GM18511 (cell line): ENCODE data around the gene TMEM176B.

Experiments
- ATAC-seq: cut with Tn5 transposase; IDR thresholded peaks from one replicate; pipeline ENCODE4 v1.9.1; 2021; ENCODE audit warnings: mild to moderate bottlenecking, moderate library complexity; ENCODE audit not compliant: unreplicated experiment

TMEM176B gene

DNA sequence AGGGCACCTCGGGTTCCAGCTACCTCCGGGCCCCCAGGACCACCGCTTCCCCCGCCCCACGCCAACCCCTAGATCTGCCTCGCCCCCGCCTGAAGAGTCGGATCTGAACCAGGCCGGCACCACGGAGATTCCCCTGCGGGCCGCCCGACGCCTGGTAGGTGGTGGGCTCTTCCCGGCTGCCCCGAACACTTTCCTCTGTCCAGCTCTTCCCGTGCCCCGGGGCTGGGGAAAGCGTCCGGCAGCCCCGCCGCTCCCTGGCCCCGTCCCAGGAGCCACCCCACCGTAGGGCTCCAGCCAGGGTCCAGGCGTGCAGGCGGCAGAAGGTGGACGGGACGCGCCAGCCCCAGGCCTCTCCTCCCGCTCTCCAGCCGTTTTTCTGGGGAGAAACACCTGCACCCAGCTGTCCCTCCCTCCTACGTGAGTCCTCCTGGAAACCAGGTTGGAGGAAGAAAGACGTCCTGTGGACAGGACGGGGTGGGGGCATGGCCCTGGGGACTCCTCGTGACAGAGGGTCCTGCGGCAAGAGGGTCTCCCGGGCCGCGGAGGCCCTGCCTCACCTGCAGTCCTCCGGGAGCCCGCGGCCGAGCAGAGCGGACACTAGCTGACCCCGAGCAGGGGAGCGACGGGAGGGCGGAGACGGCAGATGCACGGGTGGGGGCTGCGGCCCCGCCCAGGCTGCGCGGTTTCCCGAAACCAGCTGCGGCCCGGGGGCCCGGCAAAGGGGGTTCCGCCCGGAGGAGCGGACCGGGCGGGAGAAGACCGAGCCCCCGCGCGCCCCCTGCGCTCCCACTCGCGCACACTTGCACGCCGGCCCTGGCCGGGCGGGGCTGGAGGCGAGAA lies at the start of gene TMEM176B:
Gene TMEM176B (minus strand): TSS at position 624 of the 840 bp plus-strand sequence. CDS start 3,795 bp downstream, outside the sequence.
- ATAC-seq, result no peak

DNA sequence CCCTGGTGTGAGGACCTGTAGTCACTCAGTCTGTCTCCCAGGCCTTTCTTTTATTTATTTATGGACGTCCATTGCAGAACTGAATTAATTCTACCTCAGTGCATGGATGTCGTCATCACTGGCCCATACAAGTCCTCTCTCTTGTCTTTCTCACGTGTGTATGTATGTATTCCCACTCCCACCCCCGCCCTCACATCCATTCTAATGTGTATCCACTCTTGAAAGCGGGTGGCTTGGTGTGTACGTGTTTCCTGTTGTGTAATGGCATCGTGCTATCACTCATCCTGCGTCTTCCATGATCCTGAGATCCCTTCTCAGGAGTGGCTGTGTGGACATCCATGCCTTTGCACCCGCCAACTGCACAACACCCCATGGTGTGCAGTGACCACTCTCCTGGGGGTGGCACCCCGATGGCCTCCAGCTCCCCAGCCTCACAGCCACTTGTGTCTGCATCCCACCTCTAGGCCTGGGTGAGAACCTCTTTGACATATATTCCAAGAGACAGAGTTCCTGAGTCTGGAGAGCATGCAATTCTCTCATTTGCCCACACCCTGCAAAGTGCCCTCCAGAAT lies 49.1 kb upstream of the TMEM176B start:
- ATAC-seq, result no peak

DNA sequence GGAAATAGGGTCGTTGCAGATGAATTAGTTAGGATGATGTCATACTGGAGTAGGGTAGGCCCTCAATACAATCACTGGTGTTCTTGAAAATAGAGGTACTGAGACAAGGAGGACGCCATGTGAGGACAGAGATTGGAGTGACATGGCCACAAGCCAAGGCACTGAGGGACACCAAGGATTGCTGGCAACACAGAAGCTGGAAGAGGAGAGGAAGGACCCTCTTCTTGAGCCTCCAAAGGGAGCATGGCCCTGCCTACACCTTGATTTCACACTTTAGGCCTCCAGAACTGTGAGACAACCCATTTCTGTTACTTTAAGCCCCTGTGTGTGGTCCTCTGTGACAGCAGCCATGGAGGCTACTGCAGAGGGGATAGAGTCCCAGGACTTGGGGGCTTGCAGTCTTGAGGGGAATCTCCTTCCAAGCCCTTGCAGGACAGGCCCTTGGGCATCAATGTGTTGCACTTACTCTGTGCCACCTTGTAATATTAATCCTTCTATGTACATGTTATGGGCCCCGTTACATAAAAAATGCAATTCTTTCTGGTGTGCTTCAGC lies 48.5 kb upstream of the TMEM176B start:
- no peak for ATAC-seq

DNA sequence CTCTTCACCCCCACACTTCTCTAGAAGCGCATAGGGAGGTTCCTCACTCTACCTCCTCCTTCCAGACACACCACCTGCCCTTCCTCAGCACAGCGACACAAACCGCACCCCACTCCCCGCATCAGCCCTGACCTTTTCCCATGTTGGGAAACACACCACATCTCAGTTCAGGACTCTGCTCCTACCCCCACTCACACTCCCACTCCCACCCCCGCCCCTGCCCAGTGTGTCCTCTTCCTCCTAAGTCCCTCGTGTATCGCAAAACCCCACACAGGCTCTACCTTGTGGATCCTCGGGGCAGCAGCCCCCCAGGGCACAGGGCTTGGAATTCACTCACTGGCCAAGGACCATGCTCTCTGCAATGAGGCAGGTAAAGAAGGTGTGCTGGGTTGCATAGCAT lies 47.9 kb upstream of the TMEM176B start:
- ATAC-seq, result no peak

DNA sequence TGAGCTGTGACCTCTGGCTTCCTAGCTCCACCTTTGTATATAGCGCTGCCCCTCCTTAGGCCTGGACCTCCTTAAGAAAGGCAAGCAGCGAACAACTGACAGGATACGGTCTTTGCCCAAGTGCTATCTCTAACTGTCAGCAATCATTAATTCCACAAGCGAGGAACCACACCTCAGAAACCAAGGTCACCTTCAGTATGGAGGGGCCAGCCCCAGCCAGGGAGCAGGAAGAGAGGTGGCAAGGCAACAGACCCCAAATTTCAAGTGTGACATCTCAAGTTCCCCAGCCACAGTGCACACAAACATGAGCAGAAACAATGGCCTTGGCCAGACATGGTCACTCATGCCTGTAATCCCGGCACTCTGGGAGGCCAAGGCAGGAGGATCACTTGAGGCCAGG lies 47.4 kb upstream of the TMEM176B start:
- no peak for ATAC-seq

DNA sequence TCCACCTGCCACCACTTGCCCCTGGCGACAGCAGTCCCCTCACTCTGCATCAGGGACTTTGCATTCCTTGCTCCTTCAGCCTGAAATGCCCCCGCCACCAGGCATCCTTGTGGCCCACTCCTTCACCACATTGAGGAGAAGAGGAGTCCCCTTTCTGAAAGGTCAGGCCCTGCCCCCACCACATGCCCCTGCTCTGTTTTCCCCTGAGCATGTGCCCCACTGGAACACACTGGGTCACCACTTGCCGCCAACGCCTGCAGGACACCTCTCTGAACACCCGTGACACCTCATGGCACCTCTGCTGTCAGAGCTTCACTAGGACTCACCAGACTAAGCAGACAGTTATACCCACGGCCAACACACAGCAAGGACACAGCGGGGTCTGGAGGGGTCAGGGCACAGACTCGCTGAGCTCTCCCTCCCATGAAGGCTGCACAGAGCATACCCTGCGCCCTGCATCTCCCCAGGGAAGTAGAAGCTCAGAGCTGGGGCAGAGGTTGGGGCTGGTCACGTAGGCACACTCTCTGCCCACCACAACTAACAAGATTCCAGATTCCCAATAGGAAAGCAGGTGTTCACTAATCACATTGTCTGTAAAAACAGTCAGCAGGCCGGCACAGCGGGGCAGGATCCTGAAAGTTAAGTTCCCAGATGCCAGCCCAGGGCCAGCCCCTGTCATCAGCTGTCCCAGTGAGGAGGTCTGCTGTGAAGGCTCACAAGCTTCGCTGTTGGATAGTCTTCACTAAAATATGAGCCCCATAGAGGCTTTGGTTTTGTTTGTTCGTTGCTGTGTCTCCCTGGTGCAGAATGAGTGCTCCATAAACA lies 46.3 kb upstream of the TMEM176B start:
- no peak for ATAC-seq

DNA sequence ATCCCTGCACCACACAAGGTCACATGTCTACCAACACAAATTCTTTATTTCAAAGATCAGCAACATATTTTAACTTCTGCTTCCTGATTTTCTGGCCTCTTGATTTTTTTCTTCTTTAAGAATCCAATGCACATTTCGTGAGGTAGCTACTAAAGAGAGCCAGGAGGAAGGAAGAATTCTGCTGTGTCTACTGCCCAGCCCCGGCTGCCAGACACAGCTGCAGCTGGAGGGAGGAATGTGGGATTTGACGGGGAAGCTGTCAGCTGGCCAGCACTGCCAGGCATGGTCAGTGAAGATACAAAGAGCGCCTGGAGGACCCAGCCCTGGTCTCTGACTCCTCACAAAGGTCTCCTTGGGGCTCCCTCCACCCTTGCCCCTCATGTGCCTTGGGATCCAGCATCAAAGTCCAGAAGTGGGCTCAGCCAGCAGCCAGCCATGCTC lies 45.3 kb upstream of the TMEM176B start:
- ATAC-seq, result no peak

DNA sequence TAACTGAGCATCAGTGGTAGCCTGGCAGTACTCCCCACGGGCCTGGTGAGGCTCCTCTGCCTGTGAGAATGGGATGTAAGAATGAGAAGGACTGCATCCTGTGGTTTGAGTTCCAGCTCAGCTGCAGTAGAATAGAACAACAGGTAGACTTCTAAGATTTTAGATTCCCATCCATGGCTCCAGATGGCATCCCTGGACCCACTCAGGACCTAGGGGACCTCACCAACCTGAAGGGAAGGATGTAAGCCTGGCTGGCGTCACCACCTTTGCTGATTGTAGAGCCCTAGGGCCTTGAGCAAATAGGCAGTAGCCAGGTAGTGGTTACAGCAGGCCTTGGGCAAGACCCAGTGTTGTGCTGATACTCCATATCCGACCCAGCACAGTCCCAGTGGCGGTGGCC lies 42.6 kb upstream of the TMEM176B start:
- ATAC-seq, result no peak

DNA sequence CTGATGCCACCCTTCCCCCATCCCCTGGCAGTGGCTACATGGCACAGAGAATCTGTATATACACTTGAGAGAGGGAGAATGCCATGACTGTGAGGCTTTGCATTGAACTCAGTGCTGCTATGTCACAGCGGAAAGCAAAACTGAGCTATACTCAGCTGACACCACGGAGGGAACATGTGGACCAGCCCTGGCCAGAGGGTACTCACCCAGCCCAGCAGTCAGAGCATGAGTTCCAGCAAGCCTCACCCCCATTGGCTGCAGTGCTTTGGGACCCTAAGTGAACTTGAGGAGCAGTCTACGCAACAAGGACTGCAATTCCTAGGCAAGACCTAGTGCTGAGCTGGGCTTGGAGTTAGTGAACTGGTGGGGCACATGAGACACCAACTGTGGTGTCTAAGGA lies 41.9 kb upstream of the TMEM176B start:
- no peak for ATAC-seq

DNA sequence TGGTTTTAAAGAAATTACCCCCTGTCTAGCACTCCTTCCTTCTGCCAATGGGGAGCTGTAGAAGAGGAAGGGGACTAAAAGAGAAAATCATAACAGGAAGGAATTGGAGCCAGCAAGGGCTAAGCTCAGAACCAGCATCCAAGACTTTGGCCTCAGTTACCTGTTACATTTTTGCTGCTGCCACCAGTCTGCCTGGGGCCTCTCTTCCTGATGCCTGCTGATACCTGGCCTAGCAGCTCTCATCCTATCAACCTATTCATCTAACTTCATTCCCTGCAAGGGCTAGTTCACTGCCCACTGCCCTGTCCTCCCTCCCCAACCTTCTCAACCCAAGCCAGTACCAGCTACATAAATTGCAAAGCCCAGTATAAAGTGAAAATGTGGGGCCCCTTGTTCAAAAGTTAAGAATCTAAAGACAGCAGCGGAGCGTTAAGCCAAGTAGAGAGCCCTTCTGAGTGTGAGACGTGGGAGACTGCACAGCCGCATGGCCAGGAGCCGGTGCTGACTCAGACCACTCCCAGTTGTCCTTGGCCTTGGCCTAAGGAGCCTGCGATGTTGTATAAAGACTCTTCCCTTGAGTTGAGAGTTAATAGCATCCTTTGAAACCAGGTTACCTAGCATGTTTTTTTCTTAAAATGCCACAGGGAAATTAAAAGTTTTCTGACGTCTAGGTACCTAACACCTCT lies 38.9 kb upstream of the TMEM176B start:
- ATAC-seq, result no peak

DNA sequence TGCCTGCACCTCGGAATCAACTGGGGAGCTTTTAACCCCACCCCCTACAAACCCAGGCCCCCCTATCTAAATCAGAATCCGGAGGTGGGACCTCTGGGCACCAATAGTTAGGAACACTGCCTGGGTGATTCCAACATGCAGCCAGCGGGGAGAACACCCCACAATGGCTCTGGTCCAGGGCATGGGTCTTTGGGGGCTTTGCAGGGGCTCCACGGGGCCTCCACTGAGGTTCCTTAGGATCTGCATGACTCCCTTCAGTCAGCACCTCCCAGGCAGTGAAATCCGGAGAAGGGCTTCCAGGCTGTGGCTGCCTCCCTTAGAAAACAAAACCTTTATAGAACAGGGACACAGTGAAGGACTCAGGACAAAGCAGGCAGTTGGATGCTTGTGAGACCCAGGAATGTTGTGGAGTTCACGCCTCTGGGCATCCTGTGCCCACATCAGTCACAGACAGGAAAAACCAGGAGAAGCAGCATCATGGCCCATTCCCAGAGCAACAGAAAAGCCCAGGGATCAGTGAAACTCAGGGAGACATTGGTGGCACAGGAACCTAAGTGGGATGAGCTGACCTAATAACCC lies 35.6 kb upstream of the TMEM176B start:
- ATAC-seq, result no peak

DNA sequence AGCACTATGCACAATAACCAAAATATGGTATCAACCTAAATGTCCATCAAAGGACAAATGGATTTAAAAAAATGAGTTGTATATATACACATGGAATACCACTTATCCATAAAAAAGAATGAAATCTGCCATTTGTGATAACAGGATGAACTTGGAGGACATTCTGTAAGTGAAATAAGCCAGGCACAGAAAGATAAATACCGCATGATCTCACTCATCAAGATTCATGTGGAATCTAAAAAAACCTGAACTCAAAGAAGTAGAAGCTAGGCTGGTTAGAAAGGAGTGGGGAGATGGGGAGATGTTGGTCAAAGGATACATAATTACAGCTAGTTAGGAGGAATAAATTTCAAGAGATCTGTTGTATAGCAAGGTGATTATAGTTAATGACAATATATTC lies 34.9 kb upstream of the TMEM176B start:
- ATAC-seq, result no peak

DNA sequence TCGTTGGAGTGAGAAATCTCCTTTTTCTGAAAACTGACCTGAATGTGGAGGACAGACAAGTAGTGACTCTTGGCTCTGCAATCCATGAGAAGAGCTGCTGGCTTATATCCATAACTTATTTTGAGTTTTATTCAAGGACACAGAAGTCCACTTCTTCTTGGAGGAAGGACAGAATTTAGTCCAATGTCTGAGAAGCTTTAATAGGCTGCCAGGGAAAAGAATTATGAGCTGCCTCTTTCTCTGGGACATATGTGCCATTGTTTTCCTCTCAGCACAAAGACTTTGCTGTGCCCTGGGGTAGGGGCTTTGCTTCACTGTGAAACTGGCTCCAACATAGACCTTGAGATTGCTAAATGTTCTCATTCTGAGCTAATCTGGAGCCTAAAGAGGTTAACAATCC lies 31.7 kb upstream of the TMEM176B start:
- no peak for ATAC-seq

DNA sequence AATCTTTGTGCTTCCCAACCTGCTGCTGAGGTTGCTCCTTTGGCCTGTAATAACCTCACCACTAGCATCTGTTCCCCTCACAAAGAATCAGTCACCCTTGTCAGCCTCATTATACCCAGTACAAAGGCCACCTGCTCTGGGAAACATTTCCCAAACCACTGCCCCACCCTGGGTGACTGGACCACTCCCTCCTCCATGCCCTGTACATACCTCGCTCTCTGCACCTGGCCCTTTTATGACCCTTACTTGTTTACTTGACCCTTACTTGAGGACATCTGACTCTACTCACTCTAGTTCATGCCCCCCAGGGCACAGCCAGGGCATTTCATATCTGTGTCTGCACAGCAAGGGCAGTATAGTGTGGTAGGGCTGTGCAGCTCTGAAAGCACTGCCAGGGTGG lies 30.8 kb upstream of the TMEM176B start:
- no peak for ATAC-seq

DNA sequence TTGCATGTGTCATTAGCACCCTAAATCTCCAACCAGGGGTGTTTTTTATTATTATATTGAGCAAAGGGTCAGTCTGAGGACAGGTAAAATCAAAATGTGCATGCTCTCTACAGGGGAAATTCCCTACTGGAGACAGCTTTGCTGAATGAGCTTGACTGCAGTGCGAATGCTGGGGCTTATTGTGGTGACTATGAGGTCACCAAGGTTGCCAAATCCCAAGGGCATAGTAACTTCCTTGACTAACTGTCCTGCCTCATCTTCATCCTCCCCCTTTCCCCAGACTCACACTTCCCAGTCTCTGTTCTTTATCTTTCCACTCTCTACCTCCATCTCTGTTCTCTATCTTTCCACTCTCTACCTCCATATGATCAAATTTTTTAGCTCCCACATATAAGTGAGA lies 29.3 kb upstream of the TMEM176B start:
- ATAC-seq, result no peak

DNA sequence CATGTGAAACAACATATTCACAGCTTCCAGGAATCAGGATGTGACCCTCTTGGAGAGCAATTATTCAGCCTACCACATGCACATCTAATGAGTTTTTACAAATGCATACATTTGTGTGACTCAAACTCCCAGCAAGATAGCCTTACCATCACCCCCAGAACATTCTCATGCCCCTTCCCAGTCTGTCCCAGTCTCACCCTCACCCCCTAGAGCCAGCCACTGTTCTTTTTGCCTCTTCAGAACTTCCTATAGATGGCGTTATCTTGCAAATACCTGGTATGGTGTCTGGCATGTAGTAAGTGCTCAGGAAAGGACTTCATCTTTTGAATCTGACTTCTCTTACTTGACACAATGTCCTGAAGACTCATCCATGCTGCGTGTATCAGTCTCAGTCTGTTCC lies 28.2 kb upstream of the TMEM176B start:
- no peak for ATAC-seq

DNA sequence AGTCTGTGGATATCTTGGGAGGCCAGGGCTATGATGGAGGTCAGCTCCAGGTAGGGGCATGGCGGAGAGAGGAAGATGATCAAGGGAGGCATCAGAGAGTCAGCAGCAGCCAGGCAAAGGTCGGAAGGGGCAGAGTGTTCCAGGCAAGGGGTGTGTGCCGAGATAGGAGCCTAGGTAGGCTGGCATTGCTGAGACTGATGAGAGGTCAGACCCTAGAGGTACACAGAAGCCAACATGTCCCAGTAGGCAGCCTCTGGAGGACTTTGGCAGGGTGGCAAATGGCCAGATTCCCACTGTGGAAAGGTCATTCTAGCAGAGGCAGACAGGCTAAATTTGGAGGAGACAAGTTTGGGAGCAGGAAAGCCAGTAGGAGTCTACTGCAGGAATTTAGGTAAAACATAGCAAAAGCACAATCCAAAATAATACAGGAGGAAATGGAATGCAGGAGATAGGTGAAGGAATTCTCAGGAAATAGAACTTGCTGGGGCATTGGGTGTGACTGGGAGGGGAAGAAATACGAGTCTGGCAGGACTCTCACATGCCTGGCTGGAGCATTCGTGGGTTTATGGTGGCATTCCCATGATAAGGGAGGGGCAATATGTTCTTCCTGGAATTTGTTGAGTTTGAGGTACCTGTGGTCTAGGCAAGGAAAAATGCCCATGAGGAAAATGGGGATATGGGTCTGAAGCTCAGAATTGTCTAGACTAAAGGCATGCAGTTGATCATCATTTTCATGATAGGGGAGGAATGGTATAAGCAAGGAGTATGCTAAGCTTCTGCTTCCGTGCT lies 26.1 kb upstream of the TMEM176B start:
- ATAC-seq, result no peak

DNA sequence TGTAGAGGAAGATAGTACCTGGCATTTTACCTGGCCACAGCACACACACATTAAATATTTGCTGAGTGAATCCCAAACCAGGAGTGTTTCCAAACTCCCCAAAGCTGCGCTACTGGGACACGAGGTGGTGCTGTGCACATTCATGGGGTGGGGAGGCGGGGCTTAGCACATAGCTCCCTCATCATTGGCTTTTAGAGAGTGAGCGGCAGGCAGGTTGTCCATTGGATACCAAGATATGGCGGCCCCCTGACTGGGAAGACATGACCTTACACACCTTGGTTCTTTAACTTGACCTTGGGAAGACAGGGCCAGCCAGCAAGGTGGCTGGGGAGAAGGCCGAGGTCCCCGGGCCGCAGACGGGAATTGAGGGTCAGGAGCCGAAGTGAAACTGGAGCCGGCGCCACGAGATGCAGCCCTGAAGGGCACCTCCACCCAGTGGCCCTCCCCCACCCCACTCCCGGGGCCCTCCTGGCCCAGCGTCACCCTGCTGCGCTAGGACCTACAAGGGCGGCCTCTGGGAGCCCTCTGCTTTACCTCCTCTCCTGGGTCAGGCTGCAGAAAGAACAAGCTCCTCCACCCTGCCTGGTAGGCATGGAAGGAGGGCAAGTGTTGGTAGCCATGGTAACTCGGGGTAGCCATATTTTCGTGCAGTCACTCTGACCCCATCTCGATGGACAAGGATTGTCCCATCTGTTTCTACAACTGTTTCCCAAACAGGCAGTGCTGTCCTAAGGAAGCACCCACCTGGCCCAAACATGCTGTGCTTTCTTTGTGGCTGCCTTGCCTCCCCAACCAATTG lies 24.4 kb upstream of the TMEM176B start:
- no peak for ATAC-seq
